Measurements from ENCODE around the gene GPR37L1. TPM values are rescaled to one million over a fixed set of nuclear protein-coding genes. Genes with fewer than 3 reads are reported as not detected.

The GPR37L1 gene
- total and polyA plus RNA-seq, 3 donors from 2014 or later: 0.42 to 1.6 (median 0.56) TPM

GRCh38 chr1:202121006-202121405 is 1.7 kb upstream of the GPR37L1 start:
- H3K27ac ChIP-seq: no peak overlapping the region
- intact Hi-C loops (cut with DNase I; ENCODE audit: low total_unique reads): no loop called here
- no peaks in the 10 kb centered on the region for H3K36me3 ChIP-seq (ENCODE audit: low read depth, missing control alignments)
- WGBS, 2 donors: 77 to 89% methylated on average over 5 to 7 of the region's 7 CpGs
- peaks cover 8% of the 10 kb centered on the region for H3K4me1 ChIP-seq
- H3K4me3 ChIP-seq: no peak overlapping the region
- H3K9me3 ChIP-seq: no peaks in the 10 kb centered on the region
- H3K27me3 ChIP-seq: no peaks in the 10 kb centered on the region
- DNase-seq: no peak
- no peak for TF ChIP-seq POLR2A (IDR thresholded peaks at IDR 0.05)
- TF ChIP-seq CTCF (IDR thresholded peaks at IDR 0.05): no peak

- no peak for TF ChIP-seq CTCF (IDR thresholded peaks at IDR 0.05)
- no peak for TF ChIP-seq POLR2A (IDR thresholded peaks at IDR 0.05)
- WGBS, 2 donors: 93% methylated on average over 9 to 10 of the region's 10 CpGs
- DNase-seq: no peak
- Histone ChIP-seq H3K4me3 (no peak overlapping the region), H3K27ac (no peak overlapping the region), H3K36me3 (ENCODE audit: low read depth, missing control alignments) (no peaks in the 10 kb centered on the region), H3K4me1 (peaks cover 8% of the 10 kb centered on the region), H3K9me3 (no peaks in the 10 kb centered on the region), H3K27me3 (no peaks in the 10 kb centered on the region)
- intact Hi-C loops (cut with DNase I; ENCODE audit: low total_unique reads): no loop called here
Measured at GRCh38 chr1:202123336-202123813, 658 bp downstream of the GPR37L1 start.

GRCh38 chr1:202124142-202124541 is 1.4 kb downstream of the GPR37L1 start:
- no peak overlapping the region for H3K4me3 ChIP-seq
- TF ChIP-seq POLR2A (IDR thresholded peaks at IDR 0.05): no peak
- TF ChIP-seq CTCF (IDR thresholded peaks at IDR 0.05): no peak
- peaks cover 8% of the 10 kb centered on the region for H3K4me1 ChIP-seq
- no peaks in the 10 kb centered on the region for H3K36me3 ChIP-seq (ENCODE audit: low read depth, missing control alignments)
- DNase-seq: no peak
- H3K9me3 ChIP-seq: no peaks in the 10 kb centered on the region
- WGBS, 2 donors: 87 to 92% methylated on average over 7 of the region's 7 CpGs
- no peaks in the 10 kb centered on the region for H3K27me3 ChIP-seq
- intact Hi-C loops (cut with DNase I; ENCODE audit: low total_unique reads): no loop called here
- no peak overlapping the region for H3K27ac ChIP-seq

GRCh38 chr1:202125611-202126010 is 2.9 kb downstream of the GPR37L1 start:
- no peak overlapping the region for H3K27ac ChIP-seq
- WGBS, 2 donors: 84 to 89% methylated on average over 8 of the region's 8 CpGs
- no peaks in the 10 kb centered on the region for H3K9me3 ChIP-seq
- no peak for TF ChIP-seq POLR2A (IDR thresholded peaks at IDR 0.05)
- no peak for TF ChIP-seq CTCF (IDR thresholded peaks at IDR 0.05)
- H3K4me3 ChIP-seq: no peak overlapping the region
- no peaks in the 10 kb centered on the region for H3K36me3 ChIP-seq (ENCODE audit: low read depth, missing control alignments)
- intact Hi-C loops (cut with DNase I; ENCODE audit: low total_unique reads): no loop called here
- no peak for DNase-seq
- H3K27me3 ChIP-seq: no peaks in the 10 kb centered on the region
- peaks cover 21% of the 10 kb centered on the region for H3K4me1 ChIP-seq

GRCh38 chr1:202126426-202126825 is 3.7 kb downstream of the GPR37L1 start:
- Histone ChIP-seq H3K9me3 (no peaks in the 10 kb centered on the region), H3K4me1 (peaks cover 29% of the 10 kb centered on the region), H3K27ac (no peak overlapping the region), H3K36me3 (ENCODE audit: low read depth, missing control alignments) (no peaks in the 10 kb centered on the region), H3K4me3 (no peak overlapping the region), H3K27me3 (no peaks in the 10 kb centered on the region)
- TF ChIP-seq CTCF (IDR thresholded peaks at IDR 0.05) (no peak), POLR2A (IDR thresholded peaks at IDR 0.05) (no peak)
- 0 to 73% methylated on average over 1 to 9 of the region's 9 CpGs for WGBS, 2 donors
- DNase-seq: no peak
- intact Hi-C loops (cut with DNase I; ENCODE audit: low total_unique reads): no loop called here

All from testis (tissue), 3 donors.